Measurements from ENCODE around the gene ERFL.

GRCh38 chr19:41940731-41941409, 12.6 kb upstream of the ERFL start:
- TF ChIP-seq, protein P1, sequence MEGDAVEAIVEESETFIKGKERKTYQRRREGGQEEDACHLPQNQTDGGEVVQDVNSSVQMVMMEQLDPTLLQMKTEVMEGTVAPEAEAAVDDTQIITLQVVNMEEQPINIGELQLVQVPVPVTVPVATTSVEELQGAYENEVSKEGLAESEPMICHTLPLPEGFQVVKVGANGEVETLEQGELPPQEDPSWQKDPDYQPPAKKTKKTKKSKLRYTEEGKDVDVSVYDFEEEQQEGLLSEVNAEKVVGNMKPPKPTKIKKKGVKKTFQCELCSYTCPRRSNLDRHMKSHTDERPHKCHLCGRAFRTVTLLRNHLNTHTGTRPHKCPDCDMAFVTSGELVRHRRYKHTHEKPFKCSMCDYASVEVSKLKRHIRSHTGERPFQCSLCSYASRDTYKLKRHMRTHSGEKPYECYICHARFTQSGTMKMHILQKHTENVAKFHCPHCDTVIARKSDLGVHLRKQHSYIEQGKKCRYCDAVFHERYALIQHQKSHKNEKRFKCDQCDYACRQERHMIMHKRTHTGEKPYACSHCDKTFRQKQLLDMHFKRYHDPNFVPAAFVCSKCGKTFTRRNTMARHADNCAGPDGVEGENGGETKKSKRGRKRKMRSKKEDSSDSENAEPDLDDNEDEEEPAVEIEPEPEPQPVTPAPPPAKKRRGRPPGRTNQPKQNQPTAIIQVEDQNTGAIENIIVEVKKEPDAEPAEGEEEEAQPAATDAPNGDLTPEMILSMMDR (IDR thresholded peaks at IDR 0.05), result no peak
- TF ChIP-seq POLR2A (IDR thresholded peaks at IDR 0.05), result no peak

Data from adrenal gland (tissue), 5 donors.